ENCODE data around the gene ANK3. TPM values are rescaled to one million over a fixed set of nuclear protein-coding genes. Genes with fewer than 3 reads are reported as not detected.

Gene ANK3
- total RNA-seq, 3 donors from 2014 or later: 10.2 to 93.2 (median 57.4) TPM

DNA sequence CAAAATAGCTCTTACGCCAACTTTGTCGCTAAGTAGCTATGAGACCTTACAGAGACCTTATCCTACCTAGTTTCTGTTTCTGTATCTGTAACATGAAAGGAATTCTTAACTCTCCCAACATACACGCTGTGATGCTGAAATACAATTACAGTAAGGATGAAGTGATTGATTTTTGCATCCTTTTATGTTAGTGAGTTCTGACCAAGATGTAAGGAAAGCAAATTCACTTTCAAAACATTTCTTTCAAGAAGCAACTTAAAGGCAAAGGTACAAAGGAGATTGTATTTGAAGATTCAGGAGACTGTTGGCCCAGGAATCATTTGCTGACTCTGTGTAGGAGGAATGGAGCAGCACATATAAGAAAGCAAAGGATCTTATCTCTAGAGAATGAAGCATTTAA lies 7.1 kb upstream of the ANK3 start:
- DNase-seq (ENCODE audit: low spot score in 2 of 2): no peak
- no peaks in the 10 kb centered on the region for H3K9me3 ChIP-seq
- H3K27ac ChIP-seq: no peak overlapping the region
- TF ChIP-seq POLR2A (IDR thresholded peaks at IDR 0.05) (no peak), POLR2AphosphoS5 (IDR thresholded peaks at IDR 0.05) (no peak)
- TF ChIP-seq, protein P1, sequence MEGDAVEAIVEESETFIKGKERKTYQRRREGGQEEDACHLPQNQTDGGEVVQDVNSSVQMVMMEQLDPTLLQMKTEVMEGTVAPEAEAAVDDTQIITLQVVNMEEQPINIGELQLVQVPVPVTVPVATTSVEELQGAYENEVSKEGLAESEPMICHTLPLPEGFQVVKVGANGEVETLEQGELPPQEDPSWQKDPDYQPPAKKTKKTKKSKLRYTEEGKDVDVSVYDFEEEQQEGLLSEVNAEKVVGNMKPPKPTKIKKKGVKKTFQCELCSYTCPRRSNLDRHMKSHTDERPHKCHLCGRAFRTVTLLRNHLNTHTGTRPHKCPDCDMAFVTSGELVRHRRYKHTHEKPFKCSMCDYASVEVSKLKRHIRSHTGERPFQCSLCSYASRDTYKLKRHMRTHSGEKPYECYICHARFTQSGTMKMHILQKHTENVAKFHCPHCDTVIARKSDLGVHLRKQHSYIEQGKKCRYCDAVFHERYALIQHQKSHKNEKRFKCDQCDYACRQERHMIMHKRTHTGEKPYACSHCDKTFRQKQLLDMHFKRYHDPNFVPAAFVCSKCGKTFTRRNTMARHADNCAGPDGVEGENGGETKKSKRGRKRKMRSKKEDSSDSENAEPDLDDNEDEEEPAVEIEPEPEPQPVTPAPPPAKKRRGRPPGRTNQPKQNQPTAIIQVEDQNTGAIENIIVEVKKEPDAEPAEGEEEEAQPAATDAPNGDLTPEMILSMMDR (IDR thresholded peaks at IDR 0.05): no peak
- H3K36me3 ChIP-seq: no peaks in the 10 kb centered on the region
- H3K4me3 ChIP-seq: no peak overlapping the region
- intact Hi-C loops (cut with DNase I; ENCODE audit: low total_unique reads): no loop called here
- no peaks in the 10 kb centered on the region for H3K4me1 ChIP-seq
- no peaks in the 10 kb centered on the region for H3K27me3 ChIP-seq

DNA sequence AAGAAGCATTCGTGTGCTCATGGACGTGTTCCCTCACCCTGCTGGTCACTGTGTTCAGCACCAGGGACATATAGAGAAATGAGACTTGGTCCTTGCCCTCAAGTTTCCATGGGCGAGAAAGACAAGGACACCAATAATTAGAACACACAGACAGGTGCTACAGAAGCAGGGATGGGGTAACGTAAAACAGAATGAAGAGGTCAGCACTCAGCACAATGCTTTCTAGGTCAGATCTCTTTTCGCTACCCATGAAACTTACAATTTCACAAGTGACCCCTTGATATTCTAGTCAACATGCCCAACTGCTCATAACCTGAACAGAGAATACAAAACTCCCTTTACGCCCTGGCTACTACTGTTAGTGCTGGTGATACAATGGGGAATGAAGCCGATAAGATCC lies 6.0 kb upstream of the ANK3 start:
- intact Hi-C loops (cut with DNase I; ENCODE audit: low total_unique reads): no loop called here
- TF ChIP-seq, protein P1 (IDR thresholded peaks at IDR 0.05): no peak
- TF ChIP-seq POLR2A (IDR thresholded peaks at IDR 0.05) (no peak), POLR2AphosphoS5 (IDR thresholded peaks at IDR 0.05) (no peak)
- Histone ChIP-seq H3K27ac (no peak overlapping the region), H3K4me1 (no peaks in the 10 kb centered on the region), H3K36me3 (no peaks in the 10 kb centered on the region), H3K27me3 (no peaks in the 10 kb centered on the region), H3K9me3 (no peaks in the 10 kb centered on the region), H3K4me3 (no peak overlapping the region)
- no peak for DNase-seq (ENCODE audit: low spot score in 2 of 2)

DNA sequence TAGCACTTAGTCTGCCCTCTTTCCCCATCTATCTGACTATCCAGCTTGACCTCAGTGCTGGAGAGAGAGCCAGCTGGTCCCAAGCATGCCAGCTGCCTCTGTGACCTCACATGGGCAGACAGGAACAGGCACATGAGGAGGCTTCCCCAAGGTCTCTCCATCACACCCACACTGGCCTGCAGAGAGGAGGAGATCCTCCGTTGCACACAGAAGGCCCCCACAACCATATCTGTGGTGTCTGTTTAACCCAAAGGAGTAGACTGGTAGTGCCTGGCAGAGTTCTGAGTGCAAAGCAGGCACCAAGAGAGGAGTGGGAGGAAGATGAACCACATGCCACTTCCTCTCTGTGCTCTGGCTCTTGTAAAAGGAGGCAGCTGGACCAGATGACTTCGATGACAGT lies 4.8 kb upstream of the ANK3 start:
- no peak overlapping the region for H3K4me3 ChIP-seq
- no peaks in the 10 kb centered on the region for H3K36me3 ChIP-seq
- H3K27ac ChIP-seq: no peak overlapping the region
- no peaks in the 10 kb centered on the region for H3K9me3 ChIP-seq
- no peaks in the 10 kb centered on the region for H3K27me3 ChIP-seq
- H3K4me1 ChIP-seq: no peaks in the 10 kb centered on the region
- intact Hi-C loops (cut with DNase I; ENCODE audit: low total_unique reads): no loop called here
- TF ChIP-seq, protein P1 (IDR thresholded peaks at IDR 0.05): no peak
- TF ChIP-seq POLR2AphosphoS5 (IDR thresholded peaks at IDR 0.05) (no peak), POLR2A (IDR thresholded peaks at IDR 0.05) (no peak)
- no peak for DNase-seq (ENCODE audit: low spot score in 2 of 2)

DNA sequence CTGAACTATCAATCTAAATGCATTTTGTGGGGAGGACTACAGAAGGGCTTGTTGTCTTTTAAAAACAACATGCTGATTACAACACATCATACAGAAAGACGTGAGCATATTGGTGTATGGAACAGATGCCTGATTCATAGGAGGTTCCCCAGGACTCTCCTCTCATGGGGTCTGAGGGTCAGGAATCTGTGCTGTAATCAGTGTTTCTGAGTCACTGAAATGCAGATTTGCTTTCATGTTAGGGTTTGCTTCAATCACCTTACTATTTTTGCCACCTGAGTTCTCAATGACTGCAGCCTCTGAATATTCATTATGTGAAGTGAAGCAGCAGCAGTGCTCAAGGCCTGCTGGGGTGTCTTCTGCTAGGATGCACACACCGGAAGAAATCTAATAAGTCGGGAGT lies 550 bp upstream of the ANK3 start:
- DNase-seq (ENCODE audit: low spot score in 2 of 2): no peak
- intact Hi-C loops (cut with DNase I; ENCODE audit: low total_unique reads): no loop called here
- no peak overlapping the region for H3K27ac ChIP-seq
- TF ChIP-seq, protein P1 (IDR thresholded peaks at IDR 0.05): no peak
- TF ChIP-seq POLR2AphosphoS5 (IDR thresholded peaks at IDR 0.05) (no peak), POLR2A (IDR thresholded peaks at IDR 0.05) (no peak)
- no peak overlapping the region for H3K4me3 ChIP-seq
- no peaks in the 10 kb centered on the region for H3K9me3 ChIP-seq
- no peaks in the 10 kb centered on the region for H3K36me3 ChIP-seq
- H3K27me3 ChIP-seq: no peaks in the 10 kb centered on the region
- no peaks in the 10 kb centered on the region for H3K4me1 ChIP-seq

DNA sequence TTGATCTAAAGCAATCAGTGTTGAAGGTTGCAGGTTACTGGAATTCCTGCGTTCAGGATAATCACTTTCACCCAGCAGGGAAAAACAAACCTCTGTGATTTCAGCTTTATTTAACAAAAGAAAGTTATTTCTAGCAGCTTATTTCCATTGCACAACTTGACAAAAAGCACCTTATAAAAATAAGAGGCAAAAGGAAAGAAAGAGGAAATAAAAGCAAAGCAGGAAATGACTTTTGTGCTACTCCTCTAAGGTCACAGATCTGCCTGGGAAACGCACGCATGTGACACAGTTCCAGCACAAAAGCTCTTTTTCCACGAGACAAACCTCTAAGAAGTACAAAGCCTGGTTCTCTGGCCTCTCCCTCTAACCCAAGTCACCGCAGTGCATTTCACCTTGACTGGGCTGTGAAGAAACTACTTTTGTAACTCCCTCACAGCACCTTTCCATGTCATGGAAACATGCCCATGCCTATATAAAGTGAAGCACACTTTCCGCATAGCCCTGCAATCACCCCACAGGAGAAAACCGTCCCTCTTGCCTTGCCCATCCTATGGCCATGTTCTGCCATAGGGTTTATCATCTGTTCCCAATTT lies 870 bp downstream of the ANK3 start:
- intact Hi-C loops (cut with DNase I; ENCODE audit: low total_unique reads): no loop called here
- no peaks in the 10 kb centered on the region for H3K4me1 ChIP-seq
- H3K36me3 ChIP-seq: no peaks in the 10 kb centered on the region
- no peak overlapping the region for H3K4me3 ChIP-seq
- H3K9me3 ChIP-seq: no peaks in the 10 kb centered on the region
- TF ChIP-seq POLR2AphosphoS5 (IDR thresholded peaks at IDR 0.05) (no peak), POLR2A (IDR thresholded peaks at IDR 0.05) (no peak)
- TF ChIP-seq, protein P1 (IDR thresholded peaks at IDR 0.05): no peak
- no peak overlapping the region for H3K27ac ChIP-seq
- no peaks in the 10 kb centered on the region for H3K27me3 ChIP-seq
- DNase-seq (ENCODE audit: low spot score in 2 of 2): no peak

All from breast epithelium (tissue), 4 donors.